ENCODE results near the gene NRG3. TPM values are rescaled to one million over a fixed set of nuclear protein-coding genes. Genes with fewer than 3 reads are reported as not detected.
"Not testable (repeated sequence)": the region's sequence is repeated elsewhere in the genome, so short reads cannot be mapped to it uniquely, and the experiment has no call there.

NRG3 gene
- total and polyA plus RNA-seq, 5 experiments from 2014 or later: not detected

DNA sequence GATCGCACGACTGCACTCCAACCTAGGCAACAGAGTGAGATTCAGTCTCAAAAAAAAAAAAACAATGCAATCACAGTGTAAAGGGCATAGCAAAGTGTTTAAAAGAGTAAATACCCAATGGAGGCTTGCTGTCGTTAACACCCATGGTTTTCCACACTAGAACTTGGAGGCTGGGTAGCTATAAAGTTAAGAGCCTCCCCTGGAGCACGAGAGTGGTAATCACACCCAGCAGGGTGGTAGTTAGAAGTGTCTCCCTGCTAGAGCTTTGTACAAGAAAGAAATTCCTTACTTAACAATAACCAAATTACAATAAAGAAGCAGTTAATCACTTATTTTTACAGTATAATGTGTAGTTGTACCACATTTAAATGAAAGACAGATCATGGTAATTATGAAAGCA, 1078.9 kb downstream of the NRG3 start:
- Mint-ChIP-seq H3K9me3 (peaks cover 0 to 14% (median 3%) of the 10 kb centered on the region in 9 donors), H3K27me3 (no peaks in the 10 kb centered on the region), H3K27ac (no peak overlapping the region), H3K4me1 (no peaks in the 10 kb centered on the region), H3K36me3 (no peaks in the 10 kb centered on the region), H3K4me3 (no peak overlapping the region)
- DNase-seq (no peak), ATAC-seq (no peak)
- POLR2A ChIA-PET: no interaction called here

DNA sequence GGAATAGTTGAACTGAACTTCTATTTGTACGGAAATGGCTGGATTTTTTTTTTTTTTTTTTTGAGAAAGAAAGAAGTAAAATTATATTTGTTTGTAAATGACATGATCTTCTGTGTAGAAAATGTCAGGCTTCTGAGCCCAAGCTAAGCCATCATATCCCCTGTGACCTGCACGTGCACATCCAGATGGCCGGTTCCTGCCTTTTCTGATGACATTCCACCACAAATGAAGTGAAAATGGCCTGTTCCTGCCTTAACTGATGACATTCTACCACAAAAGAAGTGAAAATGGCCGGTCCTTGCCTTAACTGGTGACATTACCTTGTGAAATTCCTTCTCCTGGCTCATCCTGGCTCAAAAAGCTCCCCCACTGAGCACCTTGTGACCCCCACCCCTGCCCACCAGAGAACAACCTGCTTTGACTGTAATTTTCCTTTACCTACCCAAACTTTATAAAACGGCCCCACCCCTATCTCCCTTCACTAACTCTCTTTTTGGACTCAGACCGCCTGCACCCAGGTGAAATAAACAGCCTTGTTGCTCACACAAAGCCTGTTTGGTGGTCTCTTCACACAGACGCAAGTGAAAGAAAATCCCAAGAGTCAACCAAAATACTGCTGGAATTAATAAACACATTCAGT, 1085.5 kb downstream of the NRG3 start:
- H3K4me1 Mint-ChIP-seq, H3K4me3 Mint-ChIP-seq, H3K27me3 Mint-ChIP-seq, DNase-seq, POLR2A ChIA-PET, H3K27ac Mint-ChIP-seq, H3K36me3 Mint-ChIP-seq, ATAC-seq, H3K9me3 Mint-ChIP-seq: not testable (repeated sequence)

DNA sequence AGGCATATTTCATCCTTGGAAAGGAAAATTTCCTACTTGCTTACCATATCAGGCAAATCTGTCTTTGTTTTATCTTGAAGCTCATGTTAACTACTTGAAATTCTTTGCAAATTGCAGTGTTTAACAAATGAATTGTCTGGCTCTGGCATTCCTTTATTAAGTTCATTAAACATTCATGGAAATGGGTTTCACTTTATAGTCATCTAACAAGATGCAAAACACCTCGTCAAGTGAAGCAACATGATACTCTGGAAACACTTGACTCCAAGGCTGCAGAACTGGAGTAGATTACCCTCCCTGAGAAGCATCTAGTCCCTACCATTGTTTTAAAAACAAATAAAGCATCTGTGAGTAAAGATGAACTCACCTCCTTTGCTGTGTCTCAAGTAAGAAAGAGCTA, 1086.9 kb downstream of the NRG3 start:
- Mint-ChIP-seq H3K4me1 (no peaks in the 10 kb centered on the region), H3K36me3 (no peaks in the 10 kb centered on the region), H3K9me3 (peaks cover 0 to 11% (median 0%) of the 10 kb centered on the region in 9 donors), H3K27me3 (peaks cover 0 to 1% (median 0%) of the 10 kb centered on the region in 5 donors), H3K4me3 (no peak overlapping the region), H3K27ac (no peak overlapping the region)
- ATAC-seq: no peak
- POLR2A ChIA-PET: no interaction called here
- DNase-seq: no peak

DNA sequence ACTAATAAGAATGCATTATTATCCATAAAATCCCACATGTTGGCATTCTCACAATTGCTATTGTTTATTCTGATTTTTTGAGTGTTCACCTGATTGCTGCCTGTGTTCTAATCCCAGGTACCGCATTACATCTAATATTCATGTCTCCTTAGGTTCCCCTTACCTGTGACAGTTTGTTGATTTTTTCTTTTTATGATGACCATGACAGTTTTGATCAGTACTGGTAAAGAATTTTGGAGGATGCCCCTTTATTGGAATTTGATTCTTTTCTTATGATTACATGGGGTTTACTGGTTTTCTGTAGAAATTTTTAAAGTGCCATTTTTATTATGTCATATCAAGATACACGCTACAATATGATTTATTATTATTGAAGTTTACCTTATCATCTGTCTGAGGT, 1091.1 kb downstream of the NRG3 start:
- H3K27me3 Mint-ChIP-seq: peaks cover 0 to 1% (median 0%) of the 10 kb centered on the region in 5 donors
- POLR2A ChIA-PET: no interaction called here
- no peaks in the 10 kb centered on the region for H3K36me3 Mint-ChIP-seq
- peaks cover 0 to 12% (median 0%) of the 10 kb centered on the region in 9 donors for H3K9me3 Mint-ChIP-seq
- H3K4me3 Mint-ChIP-seq: no peak overlapping the region
- H3K4me1 Mint-ChIP-seq: no peaks in the 10 kb centered on the region
- H3K27ac Mint-ChIP-seq: no peak overlapping the region
- ATAC-seq: no peak
- DNase-seq: no peak

DNA sequence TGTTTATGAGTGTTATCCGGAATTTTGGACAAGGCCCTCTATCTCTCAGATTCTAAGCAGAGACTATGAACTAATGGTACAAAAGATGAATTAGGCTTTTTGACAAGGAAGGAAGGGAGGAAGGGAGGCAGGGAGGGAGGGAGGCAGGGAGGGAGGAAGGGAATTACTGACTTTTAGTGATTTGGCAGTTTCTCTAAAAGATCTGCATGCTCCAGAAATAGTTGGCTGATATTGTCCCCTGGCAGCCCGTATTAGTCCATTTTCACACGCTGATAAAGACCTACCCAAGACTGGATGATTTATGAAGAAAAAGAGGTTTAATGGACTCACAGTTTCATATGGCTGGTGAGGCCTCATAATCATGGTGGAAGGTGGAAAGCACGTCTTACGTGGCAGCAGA, 1093.5 kb downstream of the NRG3 start:
- H3K27ac Mint-ChIP-seq: no peak overlapping the region
- no peaks in the 10 kb centered on the region for H3K36me3 Mint-ChIP-seq
- no peak overlapping the region for H3K4me3 Mint-ChIP-seq
- POLR2A ChIA-PET: no interaction called here
- ATAC-seq: no peak
- no peak for DNase-seq
- no peaks in the 10 kb centered on the region for H3K27me3 Mint-ChIP-seq
- H3K9me3 Mint-ChIP-seq: peaks cover 0 to 12% (median 0%) of the 10 kb centered on the region in 9 donors
- H3K4me1 Mint-ChIP-seq: no peaks in the 10 kb centered on the region

DNA sequence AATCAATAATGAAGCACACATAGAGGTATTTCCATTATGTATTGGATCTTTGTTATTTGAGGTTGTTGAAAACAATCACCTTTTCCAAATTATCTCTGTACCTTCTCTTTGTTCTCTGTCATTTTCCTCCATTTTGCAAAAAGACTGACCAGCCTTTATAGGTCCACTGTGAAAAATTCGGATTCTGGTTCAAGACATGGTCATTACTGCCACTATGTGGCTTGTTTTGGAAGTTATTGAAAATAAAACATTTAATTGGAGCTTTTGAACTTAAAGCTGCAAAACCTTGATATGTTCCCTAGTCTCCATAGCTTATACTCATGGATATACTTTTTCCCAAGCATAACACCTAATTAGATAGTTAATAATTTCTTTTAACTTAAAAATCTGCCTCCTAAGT, 1094.4 kb downstream of the NRG3 start:
- no peak for DNase-seq
- Mint-ChIP-seq H3K27ac (no peak overlapping the region), H3K27me3 (no peaks in the 10 kb centered on the region), H3K9me3 (peaks cover 0 to 12% (median 0%) of the 10 kb centered on the region in 9 donors), H3K4me3 (no peak overlapping the region), H3K36me3 (no peaks in the 10 kb centered on the region), H3K4me1 (no peaks in the 10 kb centered on the region)
- ATAC-seq: no peak
- POLR2A ChIA-PET: no interaction called here

DNA sequence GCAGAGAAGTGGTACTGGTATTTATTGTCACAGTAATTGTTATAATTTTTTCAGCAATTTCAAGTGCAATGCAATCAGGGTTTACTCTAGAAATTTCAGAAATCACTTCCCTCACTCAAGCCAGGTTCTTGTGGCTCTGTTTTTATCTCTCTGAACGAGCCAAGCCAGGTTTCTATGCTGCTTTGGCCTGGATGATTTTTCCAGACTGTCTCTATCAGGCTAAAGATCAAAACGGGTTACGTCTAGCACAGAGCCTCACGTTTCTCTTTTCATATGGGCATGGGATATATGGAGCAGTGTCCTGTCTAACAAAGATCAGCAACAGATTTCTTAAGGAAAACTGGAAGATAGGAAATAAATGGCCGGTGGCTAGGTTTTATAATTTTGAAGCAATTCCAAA, 1105.3 kb downstream of the NRG3 start:
- Mint-ChIP-seq H3K4me1 (no peaks in the 10 kb centered on the region), H3K27me3 (no peaks in the 10 kb centered on the region), H3K27ac (no peak overlapping the region), H3K36me3 (no peaks in the 10 kb centered on the region), H3K9me3 (peaks cover 0 to 10% (median 0%) of the 10 kb centered on the region in 9 donors), H3K4me3 (no peak overlapping the region)
- POLR2A ChIA-PET: no interaction called here
- DNase-seq: no peak
- ATAC-seq: no peak

DNA sequence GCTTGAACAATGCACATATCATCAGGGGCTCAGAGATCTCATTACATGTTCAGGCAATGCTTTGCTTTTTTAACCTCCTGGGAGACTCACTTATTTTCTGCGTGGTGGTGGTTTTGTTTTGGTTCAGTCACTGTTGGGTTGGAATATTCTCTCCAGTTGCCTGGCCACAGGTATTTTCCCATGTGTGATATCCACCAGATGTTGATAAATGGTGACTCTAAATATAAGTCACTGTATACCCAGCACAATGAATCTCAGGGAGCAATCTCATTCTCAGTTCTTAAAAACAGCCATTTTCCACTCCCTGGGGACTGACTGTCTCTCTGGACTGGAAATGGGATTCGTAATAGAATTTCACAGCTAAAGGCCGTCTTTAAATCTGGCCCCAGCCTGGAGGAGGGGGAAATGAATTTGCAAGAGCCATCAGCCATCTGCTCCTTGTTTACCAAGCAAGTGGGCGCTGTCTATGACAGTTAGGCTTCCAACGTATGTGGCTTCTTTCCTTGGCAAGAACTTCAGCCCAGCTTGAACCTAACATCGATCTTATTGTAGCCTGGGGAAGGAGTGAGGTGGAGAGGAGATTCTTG, 1106.2 kb downstream of the NRG3 start:
- Mint-ChIP-seq H3K9me3 (peaks cover 0 to 10% (median 3%) of the 10 kb centered on the region in 9 donors), H3K4me1 (no peaks in the 10 kb centered on the region)
- POLR2A ChIA-PET: no interaction called here

DNA sequence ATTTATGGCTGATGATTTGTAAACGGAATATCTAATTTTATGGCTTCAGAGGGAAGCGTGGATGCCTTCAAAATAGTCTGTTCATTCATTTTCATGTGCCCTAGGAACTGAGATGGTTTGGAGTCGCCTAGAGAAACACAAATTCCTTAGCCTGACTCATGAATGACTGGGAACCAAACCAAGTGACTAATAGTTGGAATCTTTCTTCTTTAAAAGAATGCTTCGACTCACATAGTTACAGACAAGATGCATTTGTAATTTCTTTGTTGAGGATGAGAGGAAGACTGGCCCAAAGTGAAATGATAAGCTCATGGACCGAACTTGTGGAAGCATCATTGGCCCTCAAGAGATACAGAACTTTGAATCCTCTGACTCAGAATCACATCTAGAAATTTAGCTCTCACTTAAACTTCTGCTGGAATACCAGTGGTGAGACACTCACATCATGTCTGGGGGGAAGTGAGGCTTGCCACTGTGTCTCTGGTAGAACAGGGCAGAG, 1107.2 kb downstream of the NRG3 start:
- no peaks in the 10 kb centered on the region for H3K4me1 Mint-ChIP-seq
- H3K27me3 Mint-ChIP-seq: no peaks in the 10 kb centered on the region
- no peak for ATAC-seq
- H3K27ac Mint-ChIP-seq: no peak overlapping the region
- H3K36me3 Mint-ChIP-seq: no peaks in the 10 kb centered on the region
- no peak overlapping the region for H3K4me3 Mint-ChIP-seq
- peaks cover 0 to 11% (median 0%) of the 10 kb centered on the region in 9 donors for H3K9me3 Mint-ChIP-seq
- POLR2A ChIA-PET: no interaction called here
- DNase-seq: no peak

More for the DNA sequence above, 1106.2 kb downstream of the NRG3 start:
- no peaks in the 10 kb centered on the region for H3K36me3 Mint-ChIP-seq
- no peak overlapping the region for H3K27ac Mint-ChIP-seq
- DNase-seq (no peak), ATAC-seq (no peak)
- H3K4me3 Mint-ChIP-seq: no peak overlapping the region
- H3K27me3 Mint-ChIP-seq: no peaks in the 10 kb centered on the region

DNA sequence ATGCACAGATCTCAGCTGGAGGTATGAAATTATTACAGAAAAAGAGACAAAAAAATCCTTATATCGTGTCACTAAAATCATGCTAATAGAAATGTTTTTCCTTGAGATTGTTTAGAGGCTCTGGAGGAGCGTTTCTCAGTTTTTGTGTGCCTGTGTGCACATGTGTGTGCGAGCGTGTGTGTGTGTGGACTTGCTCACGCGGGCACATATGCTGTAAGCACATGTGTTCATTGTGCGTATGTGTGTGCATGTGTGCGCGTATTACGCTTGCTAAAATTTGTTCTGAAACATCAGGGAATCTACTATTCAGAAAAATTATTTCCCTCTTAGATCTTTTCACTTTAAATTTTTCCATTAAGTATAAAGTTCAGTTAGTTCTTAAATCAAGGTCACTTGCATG, 1111.2 kb downstream of the NRG3 start:
- no peak overlapping the region for H3K4me3 Mint-ChIP-seq
- no peaks in the 10 kb centered on the region for H3K27me3 Mint-ChIP-seq
- no peak for ATAC-seq
- no peaks in the 10 kb centered on the region for H3K4me1 Mint-ChIP-seq
- H3K27ac Mint-ChIP-seq: no peak overlapping the region
- no peaks in the 10 kb centered on the region for H3K36me3 Mint-ChIP-seq
- peaks cover 0 to 11% (median 0%) of the 10 kb centered on the region in 9 donors for H3K9me3 Mint-ChIP-seq
- POLR2A ChIA-PET: no interaction called here
- no peak for DNase-seq

DNA sequence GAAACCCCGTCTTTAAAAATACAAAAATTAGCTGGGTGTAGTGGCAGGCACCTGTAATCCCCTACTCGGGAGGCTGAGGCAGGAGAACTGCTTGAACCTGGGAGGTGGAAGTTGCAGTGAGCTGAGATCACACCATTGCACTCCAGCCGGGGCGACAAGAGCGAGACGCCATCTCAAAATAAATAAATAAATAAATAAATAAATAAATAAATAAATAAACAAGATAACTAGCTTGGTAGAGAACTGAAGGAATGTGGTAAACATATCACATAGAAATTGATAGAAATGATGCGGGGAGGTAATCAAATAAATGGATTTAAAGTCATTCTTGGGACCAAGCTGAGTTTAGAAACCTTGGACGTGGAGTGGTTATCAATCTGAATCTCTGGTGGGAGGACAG, 1131.5 kb downstream of the NRG3 start:
- H3K36me3 Mint-ChIP-seq, H3K4me3 Mint-ChIP-seq, ATAC-seq, H3K27me3 Mint-ChIP-seq, H3K4me1 Mint-ChIP-seq, H3K27ac Mint-ChIP-seq, DNase-seq, POLR2A ChIA-PET: not testable (repeated sequence)
- peaks cover 0 to 29% (median 10%) of the 10 kb centered on the region in 9 donors for H3K9me3 Mint-ChIP-seq

DNA sequence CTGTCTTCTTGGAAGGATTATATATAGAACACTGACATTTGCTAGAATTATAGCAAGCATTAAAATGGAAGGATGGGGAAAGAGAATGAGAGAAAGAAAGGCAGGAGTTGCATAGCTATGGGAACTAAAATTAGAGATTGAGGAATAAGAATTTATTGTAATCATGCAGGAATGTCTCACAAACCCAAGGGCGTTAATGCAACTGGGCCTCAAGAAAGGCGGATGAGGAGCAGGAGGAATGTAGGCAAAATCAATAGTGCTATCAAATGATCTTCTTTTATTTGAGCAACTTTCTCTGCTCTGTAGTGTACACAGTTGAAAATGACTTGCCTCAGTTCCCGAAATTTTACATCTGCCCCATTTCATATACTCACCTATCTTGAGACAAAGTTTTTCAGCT, 1132.5 kb downstream of the NRG3 start:
- ATAC-seq: no peak
- peaks cover 0 to 29% (median 8%) of the 10 kb centered on the region in 9 donors for H3K9me3 Mint-ChIP-seq
- POLR2A ChIA-PET: no interaction called here

DNA sequence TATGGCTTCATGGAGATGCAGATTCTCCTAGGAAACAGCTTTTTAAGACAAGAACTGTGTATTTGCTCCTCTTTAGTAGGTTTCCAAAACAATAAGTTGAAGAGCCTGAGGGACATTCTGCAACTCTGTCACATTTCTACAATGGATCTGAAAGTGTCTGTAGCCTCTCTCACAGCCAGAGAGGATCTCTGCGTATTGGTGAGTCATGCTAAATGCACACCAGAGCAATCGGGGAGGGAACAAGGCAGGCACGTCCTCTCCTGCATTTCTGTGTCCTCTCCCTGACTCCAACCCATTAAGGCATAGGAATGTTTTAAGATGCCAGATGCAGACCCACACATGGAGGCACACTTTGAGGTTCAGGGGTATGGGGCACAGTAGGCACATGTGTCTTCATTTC, 1137.9 kb downstream of the NRG3 start:
- POLR2A ChIA-PET: no interaction called here
- Mint-ChIP-seq H3K27ac (no peak overlapping the region), H3K27me3 (no peaks in the 10 kb centered on the region), H3K36me3 (no peaks in the 10 kb centered on the region), H3K4me3 (no peak overlapping the region), H3K4me1 (no peaks in the 10 kb centered on the region), H3K9me3 (peaks cover 0 to 9% (median 0%) of the 10 kb centered on the region in 9 donors)
- ATAC-seq (no peak), DNase-seq (no peak)

More for the DNA sequence above, 1132.5 kb downstream of the NRG3 start:
- Mint-ChIP-seq H3K36me3 (no peaks in the 10 kb centered on the region), H3K27ac (no peak overlapping the region), H3K27me3 (no peaks in the 10 kb centered on the region), H3K4me1 (no peaks in the 10 kb centered on the region), H3K4me3 (no peak overlapping the region)
- no peak for DNase-seq

Data from naive thymus-derived CD8-positive, alpha-beta T cell (primary cell).